Measurements from ENCODE around the gene KIF5C.

DNA sequence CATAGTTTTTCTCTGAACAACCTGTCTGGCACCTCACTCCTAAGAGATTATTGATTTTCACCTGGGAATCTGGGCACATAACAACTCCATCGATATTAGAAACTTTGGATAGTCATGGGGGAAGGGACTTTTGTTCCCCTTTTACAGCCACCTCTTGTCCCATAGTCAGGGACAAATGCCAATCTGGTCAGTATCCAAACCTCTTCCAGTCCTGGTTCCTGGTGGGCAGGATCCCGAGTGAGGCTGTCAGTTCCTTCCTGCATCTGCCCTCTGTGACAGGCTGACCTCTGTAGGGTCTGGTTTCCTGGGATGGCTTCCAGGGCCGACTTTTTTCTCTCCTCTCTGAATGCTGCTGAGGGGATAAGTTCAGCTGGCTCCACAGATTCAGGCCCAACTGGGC lies 11.0 kb downstream of the KIF5C start:
- TF ChIP-seq, protein P1, sequence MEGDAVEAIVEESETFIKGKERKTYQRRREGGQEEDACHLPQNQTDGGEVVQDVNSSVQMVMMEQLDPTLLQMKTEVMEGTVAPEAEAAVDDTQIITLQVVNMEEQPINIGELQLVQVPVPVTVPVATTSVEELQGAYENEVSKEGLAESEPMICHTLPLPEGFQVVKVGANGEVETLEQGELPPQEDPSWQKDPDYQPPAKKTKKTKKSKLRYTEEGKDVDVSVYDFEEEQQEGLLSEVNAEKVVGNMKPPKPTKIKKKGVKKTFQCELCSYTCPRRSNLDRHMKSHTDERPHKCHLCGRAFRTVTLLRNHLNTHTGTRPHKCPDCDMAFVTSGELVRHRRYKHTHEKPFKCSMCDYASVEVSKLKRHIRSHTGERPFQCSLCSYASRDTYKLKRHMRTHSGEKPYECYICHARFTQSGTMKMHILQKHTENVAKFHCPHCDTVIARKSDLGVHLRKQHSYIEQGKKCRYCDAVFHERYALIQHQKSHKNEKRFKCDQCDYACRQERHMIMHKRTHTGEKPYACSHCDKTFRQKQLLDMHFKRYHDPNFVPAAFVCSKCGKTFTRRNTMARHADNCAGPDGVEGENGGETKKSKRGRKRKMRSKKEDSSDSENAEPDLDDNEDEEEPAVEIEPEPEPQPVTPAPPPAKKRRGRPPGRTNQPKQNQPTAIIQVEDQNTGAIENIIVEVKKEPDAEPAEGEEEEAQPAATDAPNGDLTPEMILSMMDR (IDR thresholded peaks at IDR 0.05): no peak
- TF ChIP-seq POLR2A (IDR thresholded peaks at IDR 0.05): no peak
